HepG2 (cell line): ENCODE measurements around the gene RGS6. TPM values are rescaled to one million over a fixed set of nuclear protein-coding genes. Genes with fewer than 3 reads are reported as not detected.

Experiments used
- ATAC-seq: fragments of 200-7000 bp; cut with Tn5 transposase; 3 replicates; pipeline ENCODE4 v1.9.1; 2020; ENCODE audit warnings: mild to moderate bottlenecking, moderate library complexity
- BruUV-seq: library from RNA; stranded (reverse); fragments of 400-500 nt; replicated peaks from 2 replicates; lab custom pipeline; 2021; lab: Mats Ljungman, UMichigan
- CTCF ChIA-PET: fragments of 300-600 bp; formaldehyde crosslinking; extraction: SDS; loops from one replicate; lab custom pipeline; 2021; ENCODE audit warnings: low total read pairs, inconsistent platforms, low intra/inter-chr PET ratio; lab: Yijun Ruan, JAX
- POLR2A ChIA-PET: fragments of 350-600 bp; sonication (Branson Sonifier 250); formaldehyde crosslinking; loops from one replicate; lab custom pipeline; 2020; ENCODE audit warnings: antibody characterized with exemption, inconsistent platforms; lab: Yijun Ruan, JAX
- DNase-seq: peaks from one replicate; pipeline ENCODE4 v3.0.0-alpha.2; 2015; ENCODE audit warnings: low spot score
- FAIRE-seq: peaks from 3 replicates; lab custom pipeline; 2011; peaks lifted over from hg19 to GRCh38; lab: Jason Lieb, UNC
- H2AFZ ChIP-seq: one replicate; pipeline ENCODE4 v1.6.1; 2011; ENCODE audit warnings: low read length, inconsistent platforms
- H3K27ac ChIP-seq: fragments of 300-600 bp; 3 replicates; pipeline ENCODE4 v1.8.0; 2011; ENCODE audit warnings: mixed run types, mild to moderate bottlenecking, mixed read lengths, low read length, inconsistent platforms; ENCODE audit not compliant: insufficient read depth; ENCODE audit errors: extremely low read length
- H3K27me3 ChIP-seq, 2 experiments: fragments of 200-600 bp in 1 of 2; 2 replicates in 1 of 2; 3 replicates in 1 of 2; pipeline versions ENCODE4 v1.6.0 to v1.8.0; 2011; ENCODE audit warnings: low read length in 2 of 2, mild to moderate bottlenecking in 2 of 2, moderate library complexity in 2 of 2, inconsistent platforms in 1 of 2; ENCODE audit not compliant: insufficient read depth in 2 of 2, control insufficient read depth in 1 of 2
- H3K36me3 ChIP-seq, 2 experiments: fragments of 200-600 bp in 1 of 2; replicated peaks in 1 of 2; 2 replicates in 1 of 2; 3 replicates in 1 of 2; pipeline versions ENCODE4 v1.5.1 to v1.8.0; 2011; ENCODE audit warnings: low read length in 2 of 2, inconsistent platforms in 1 of 2; ENCODE audit not compliant: insufficient read depth in 2 of 2, control insufficient read depth in 1 of 2
- H3K4me1 ChIP-seq: 2 replicates; pipeline ENCODE4 v1.5.1; 2012; ENCODE audit warnings: low read length, inconsistent platforms; ENCODE audit not compliant: insufficient read depth
- H3K4me2 ChIP-seq: 2 replicates; pipeline ENCODE4 v1.6.0; 2011; ENCODE audit warnings: low read depth, low read length, inconsistent platforms
- H3K4me3 ChIP-seq, 3 experiments: fragments of 200-600 bp in 1 of 3; sonication (generic), shearing (Covaris generic) in 1 of 3; replicated peaks in 1 of 3; 2 replicates each; pipeline ENCODE4 v1.5.1; 2011 to 2016; ENCODE audit warnings: low read length in 3 of 3, inconsistent platforms in 2 of 3, low read depth in 2 of 3, mild to moderate bottlenecking in 2 of 3, control low read depth in 1 of 3, mixed read lengths in 1 of 3; ENCODE audit not compliant: insufficient read depth in 1 of 3
- H3K79me2 ChIP-seq: one replicate; pipeline ENCODE4 v1.6.1; 2011; ENCODE audit warnings: low read length, inconsistent platforms; ENCODE audit not compliant: insufficient read depth
- H3K9ac ChIP-seq: 2 replicates; pipeline ENCODE4 v1.6.0; 2011; ENCODE audit warnings: mild to moderate bottlenecking, low read depth, low read length, inconsistent platforms; ENCODE audit not compliant: insufficient read depth
- H3K9me3 ChIP-seq: 2 replicates; pipeline ENCODE4 v1.5.1; 2012; ENCODE audit warnings: mild to moderate bottlenecking, low read length
- H4K20me1 ChIP-seq: 2 replicates; pipeline ENCODE4 v1.6.0; 2011; ENCODE audit warnings: inconsistent platforms, mild to moderate bottlenecking, low read length, moderate library complexity; ENCODE audit not compliant: insufficient read depth
- ARNT ChIP-seq: fragments of 450-650 bp; IDR thresholded peaks from 2 replicates; pipeline ENCODE4 v1.6.1; 2017
- ATF7-NPFF ChIP-seq: sonication (generic); formaldehyde crosslinking; IDR thresholded peaks from 2 replicates; pipeline ENCODE4 v1.8.1; 2023; ENCODE audit warnings: mild to moderate bottlenecking, low read depth, missing genetic modification reagents, moderate library complexity
- ESRRA ChIP-seq: sonication (generic); formaldehyde crosslinking; IDR thresholded peaks from 2 replicates; pipeline ENCODE4 v1.5.1; 2020; ENCODE audit warnings: mild to moderate bottlenecking, low read depth, missing genetic modification reagents
- HMGA1 ChIP-seq: sonication (generic); formaldehyde crosslinking; conservative IDR thresholded peaks from 2 replicates; pipeline ENCODE4 v1.4.0; 2020; ENCODE audit warnings: missing genetic modification reagents
- KDM3A ChIP-seq: IDR thresholded peaks from 2 replicates; pipeline ENCODE4 v1.6.1; 2018; ENCODE audit warnings: low read depth, missing compliant biosample characterization
- KDM5B ChIP-seq: sonication (generic); formaldehyde crosslinking; IDR thresholded peaks from 2 replicates; pipeline ENCODE4 v1.4.0; 2020; ENCODE audit warnings: missing genetic modification reagents, mild to moderate bottlenecking, borderline replicate concordance
- MAFK ChIP-seq, 2 experiments: IDR thresholded peaks in 1 of 2; conservative IDR thresholded peaks in 1 of 2; 2 replicates each; pipeline ENCODE4 v1.6.1; 2011; ENCODE audit warnings: improper control_type of control experiment in 2 of 2, low read length in 2 of 2
- MNT ChIP-seq: fragments of 450-650 bp; IDR thresholded peaks from 2 replicates; pipeline ENCODE4 v1.6.1; 2016
- RBFOX2 ChIP-seq: fragments of 200-400 bp; formaldehyde crosslinking; IDR thresholded peaks from 2 replicates; pipeline ENCODE4 v1.6.1; 2017; ENCODE audit warnings: low read depth, mild to moderate bottlenecking, low read length
- RFX5 ChIP-seq: IDR thresholded peaks from 2 replicates; pipeline ENCODE4 v1.6.1; 2011; ENCODE audit warnings: low read depth, low read length, improper control_type of control experiment
- SOX13 ChIP-seq, 3 experiments: fragments of 450-650 bp in 1 of 3; sonication (generic) in 1 of 3; formaldehyde crosslinking in 1 of 3; IDR thresholded peaks in 2 of 3; conservative IDR thresholded peaks in 1 of 3; 2 replicates each; pipeline versions ENCODE4 v1.5.0 to v1.6.1; 2016 to 2020; ENCODE audit warnings: antibody characterized with exemption in 1 of 3, mild to moderate bottlenecking in 1 of 3, missing compliant biosample characterization in 1 of 3, missing genetic modification reagents in 1 of 3, moderate library complexity in 1 of 3
- SYNCRIP ChIP-seq: fragments of 200-400 bp; formaldehyde crosslinking; IDR thresholded peaks from 2 replicates; pipeline ENCODE4 v1.6.1; 2018; ENCODE audit warnings: mild to moderate bottlenecking, low read depth, low read length; ENCODE audit not compliant: insufficient read depth
- WIZ ChIP-seq: sonication (generic); formaldehyde crosslinking; IDR thresholded peaks from 2 replicates; pipeline ENCODE4 v1.5.1; 2020; ENCODE audit warnings: mild to moderate bottlenecking, missing genetic modification reagents
- ZBTB3 ChIP-seq: sonication (generic); formaldehyde crosslinking; IDR thresholded peaks from 2 replicates; pipeline ENCODE4 v1.4.0; 2020; ENCODE audit warnings: low read depth, mild to moderate bottlenecking, moderate library complexity, missing genetic modification reagents, borderline replicate concordance
- ZNF558 ChIP-seq: sonication (generic); formaldehyde crosslinking; IDR thresholded peaks from 2 replicates; pipeline ENCODE4 v1.9.0; 2022; ENCODE audit warnings: mild to moderate bottlenecking, missing genetic modification reagents, borderline replicate concordance
- WGBS: methylation state at CpG from one replicate; pipeline ENCODE4 v1.1.6; 2017; ENCODE audit warnings: low lambda C conversion rate; 5-methylcytosine and 5-hydroxymethylcytosine counted together
- in situ Hi-C: cut with HindIII; loops from 2 replicates; pipeline ENCODE4 v1.10.0; 2017; ENCODE audit warnings: low pct_unique_long_range_greater_than_20kb; ENCODE audit not compliant: extremely low pct_ligation_motif_present
- intact Hi-C: fragments of 100-400 bp; cut with micrococcal nuclease; formaldehyde crosslinking; loops from one replicate; pipeline ENCODE4 v1.10.0; 2022; ENCODE audit not compliant: unreplicated experiment
- polyA plus RNA-seq, 8 experiments: library from polyadenylated mRNA; depleted of rRNA in 3 of 8; stranded (reverse) in 7 of 8; unstranded in 1 of 8; fragments of >200 nt; fragmentation: Illumina TruSeq in 4 of 8; extraction: Trizol in 4 of 8; gene quantifications; 2 replicates each; pipeline versions ENCODE4 v1.2.1 to v1.2.3, GENCODE V29; 2011 to 2016; ENCODE audit warnings: low read depth in 4 of 8, missing spikeins in 1 of 8, mixed read lengths in 1 of 8; ENCODE audit not compliant: insufficient read depth in 1 of 8
- total RNA-seq, 5 experiments: library from RNA; depleted of rRNA; stranded (reverse); fragments of >200 nt; fragmentation: Illumina TruSeq; extraction: Trizol; gene quantifications; 2 replicates each; pipeline ENCODE4 v1.2.3, GENCODE V29; 2016; ENCODE audit warnings: low read depth in 1 of 5
- TF ChIP-seq, protein P1 (sequence below): sonication (generic); formaldehyde crosslinking; IDR thresholded peaks from 2 replicates; pipeline ENCODE4 v1.4.0; 2020; ENCODE audit warnings: mild to moderate bottlenecking, missing genetic modification reagents, borderline replicate concordance
- TF ChIP-seq, protein P2 (sequence below), 2 experiments: sonication (generic) in 1 of 2; formaldehyde crosslinking in 1 of 2; IDR thresholded peaks; 2 replicates each; pipeline versions ENCODE4 v1.4.0 to v1.6.1; 2018 to 2020; ENCODE audit warnings: missing genetic modification reagents in 2 of 2, borderline replicate concordance in 1 of 2, low read depth in 1 of 2, mild to moderate bottlenecking in 1 of 2, missing biosample characterization in 1 of 2

Gene RGS6
- total and polyA plus RNA-seq, 2 of the 13 experiments (the other 11 are each of a cell fraction or from before 2014, with no cell fraction given) = not detected

DNA sequence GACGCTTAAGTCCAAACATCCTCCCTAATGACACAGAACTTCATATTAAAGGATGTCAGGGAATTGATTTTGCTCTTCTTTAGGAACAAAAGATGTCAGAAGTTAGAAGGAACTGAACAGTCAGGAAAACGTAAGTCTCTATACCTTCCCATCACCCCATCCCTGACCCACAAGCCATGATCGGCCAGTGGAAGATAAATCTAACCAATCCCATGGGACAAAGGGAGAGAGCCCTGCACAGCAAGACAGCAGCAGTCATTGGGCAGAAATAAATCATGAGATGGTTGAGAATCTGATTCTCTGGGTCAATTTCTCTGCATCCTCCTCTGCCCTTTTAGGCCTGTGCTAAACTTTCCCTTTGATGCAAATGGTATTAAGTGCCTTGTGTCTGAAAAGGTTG lies 414.9 kb downstream of the RGS6 start:
- Histone ChIP-seq H3K4me2 (no peak overlapping the region), H3K27me3 (no peaks in the 10 kb centered on the region), H3K4me1 (no peaks in the 10 kb centered on the region), H3K79me2 (no peaks in the 10 kb centered on the region), H3K4me3 (no peak overlapping the region), H2AFZ (no peak overlapping the region), H3K9ac (no peak overlapping the region), H3K27ac (no peak overlapping the region), H3K36me3 (no peaks in the 10 kb centered on the region), H3K9me3 (peaks cover 10% of the 10 kb centered on the region; the same call in 1 of the 2 replicates), H4K20me1 (no peaks in the 10 kb centered on the region)
- 34% methylated on average over 3 of the region's 3 CpGs for WGBS
- intact Hi-C loops (no loop called here), in situ Hi-C loops (no loop called here)
- no peak for ATAC-seq
- DNase-seq = no peak
- no peak for FAIRE-seq
- no TSS peak for BruUV-seq
- POLR2A ChIA-PET = no interaction called here
- CTCF ChIA-PET = no interaction called here
- no peak for TF ChIP-seq RBFOX2
- no peak for TF ChIP-seq WIZ (CRISPR knock-in tag)
- TF ChIP-seq, protein P1, sequence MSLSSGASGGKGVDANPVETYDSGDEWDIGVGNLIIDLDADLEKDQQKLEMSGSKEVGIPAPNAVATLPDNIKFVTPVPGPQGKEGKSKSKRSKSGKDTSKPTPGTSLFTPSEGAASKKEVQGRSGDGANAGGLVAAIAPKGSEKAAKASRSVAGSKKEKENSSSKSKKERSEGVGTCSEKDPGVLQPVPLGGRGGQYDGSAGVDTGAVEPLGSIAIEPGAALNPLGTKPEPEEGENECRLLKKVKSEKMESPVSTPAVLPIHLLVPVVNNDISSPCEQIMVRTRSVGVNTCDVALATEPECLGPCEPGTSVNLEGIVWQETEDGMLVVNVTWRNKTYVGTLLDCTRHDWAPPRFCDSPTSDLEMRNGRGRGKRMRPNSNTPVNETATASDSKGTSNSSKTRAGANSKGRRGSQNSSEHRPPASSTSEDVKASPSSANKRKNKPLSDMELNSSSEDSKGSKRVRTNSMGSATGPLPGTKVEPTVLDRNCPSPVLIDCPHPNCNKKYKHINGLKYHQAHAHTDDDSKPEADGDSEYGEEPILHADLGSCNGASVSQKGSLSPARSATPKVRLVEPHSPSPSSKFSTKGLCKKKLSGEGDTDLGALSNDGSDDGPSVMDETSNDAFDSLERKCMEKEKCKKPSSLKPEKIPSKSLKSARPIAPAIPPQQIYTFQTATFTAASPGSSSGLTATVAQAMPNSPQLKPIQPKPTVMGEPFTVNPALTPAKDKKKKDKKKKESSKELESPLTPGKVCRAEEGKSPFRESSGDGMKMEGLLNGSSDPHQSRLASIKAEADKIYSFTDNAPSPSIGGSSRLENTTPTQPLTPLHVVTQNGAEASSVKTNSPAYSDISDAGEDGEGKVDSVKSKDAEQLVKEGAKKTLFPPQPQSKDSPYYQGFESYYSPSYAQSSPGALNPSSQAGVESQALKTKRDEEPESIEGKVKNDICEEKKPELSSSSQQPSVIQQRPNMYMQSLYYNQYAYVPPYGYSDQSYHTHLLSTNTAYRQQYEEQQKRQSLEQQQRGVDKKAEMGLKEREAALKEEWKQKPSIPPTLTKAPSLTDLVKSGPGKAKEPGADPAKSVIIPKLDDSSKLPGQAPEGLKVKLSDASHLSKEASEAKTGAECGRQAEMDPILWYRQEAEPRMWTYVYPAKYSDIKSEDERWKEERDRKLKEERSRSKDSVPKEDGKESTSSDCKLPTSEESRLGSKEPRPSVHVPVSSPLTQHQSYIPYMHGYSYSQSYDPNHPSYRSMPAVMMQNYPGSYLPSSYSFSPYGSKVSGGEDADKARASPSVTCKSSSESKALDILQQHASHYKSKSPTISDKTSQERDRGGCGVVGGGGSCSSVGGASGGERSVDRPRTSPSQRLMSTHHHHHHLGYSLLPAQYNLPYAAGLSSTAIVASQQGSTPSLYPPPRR (CRISPR knock-in tag) = no peak
- TF ChIP-seq SYNCRIP = no peak
- TF ChIP-seq, protein P2, sequence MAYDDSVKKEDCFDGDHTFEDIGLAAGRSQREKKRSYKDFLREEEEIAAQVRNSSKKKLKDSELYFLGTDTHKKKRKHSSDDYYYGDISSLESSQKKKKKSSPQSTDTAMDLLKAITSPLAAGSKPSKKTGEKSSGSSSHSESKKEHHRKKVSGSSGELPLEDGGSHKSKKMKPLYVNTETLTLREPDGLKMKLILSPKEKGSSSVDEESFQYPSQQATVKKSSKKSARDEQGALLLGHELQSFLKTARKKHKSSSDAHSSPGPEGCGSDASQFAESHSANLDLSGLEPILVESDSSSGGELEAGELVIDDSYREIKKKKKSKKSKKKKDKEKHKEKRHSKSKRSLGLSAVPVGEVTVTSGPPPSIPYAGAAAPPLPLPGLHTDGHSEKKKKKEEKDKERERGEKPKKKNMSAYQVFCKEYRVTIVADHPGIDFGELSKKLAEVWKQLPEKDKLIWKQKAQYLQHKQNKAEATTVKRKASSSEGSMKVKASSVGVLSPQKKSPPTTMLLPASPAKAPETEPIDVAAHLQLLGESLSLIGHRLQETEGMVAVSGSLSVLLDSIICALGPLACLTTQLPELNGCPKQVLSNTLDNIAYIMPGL (CRISPR knock-in tag; IDR thresholded peaks at IDR 0.05; ENCODE audit: borderline replicate concordance in 1 of 2, low read depth in 1 of 2) = no peak
- TF ChIP-seq ESRRA (CRISPR knock-in tag) = no peak
- no peak for TF ChIP-seq SOX13 (IDR thresholded peaks at IDR 0.05)
- no peak for TF ChIP-seq SOX13 (CRISPR knock-in tag; conservative IDR thresholded peaks at IDR 0.05 in 1 of 2, IDR thresholded peaks at IDR 0.05 in 1 of 2)
- no peak for TF ChIP-seq RFX5
- TF ChIP-seq ZNF558 (CRISPR knock-in tag) = no peak
- TF ChIP-seq ARNT = no peak
- no peak for TF ChIP-seq MAFK (conservative IDR thresholded peaks at IDR 0.05 in 1 of 2, IDR thresholded peaks at IDR 0.05 in 1 of 2; ENCODE audit: low read length in 2 of 2)
- TF ChIP-seq KDM5B (CRISPR knock-in tag) = no peak
- TF ChIP-seq ATF7-NPFF (CRISPR knock-in tag) = no peak
- TF ChIP-seq ZBTB3 (CRISPR knock-in tag) = no peak
- TF ChIP-seq KDM3A (CRISPR knock-in tag) = no peak
- no peak for TF ChIP-seq HMGA1 (CRISPR knock-in tag)
- no peak for TF ChIP-seq MNT
